ENCODE measurements around the gene SF3B2. TPM values are rescaled to one million over a fixed set of nuclear protein-coding genes. Genes with fewer than 3 reads are reported as not detected.

Gene SF3B2
- total and polyA plus RNA-seq, 2 donors (not counting 1 experiment from before 2014, with no cell fraction given), result 139 to 205 TPM

GRCh38 chr11:66115638-66116301 is 63.6 kb downstream of the SF3B2 start:
- Histone ChIP-seq H3K4me3 (ENCODE audit: control extremely low read depth in 1 of 5, extremely low read depth in 1 of 5, insufficient read depth in 1 of 5, low read depth in 2 of 5, low read length in 4 of 5) (peak overlapping the region in 4 of 5 experiments; percentile 7 to 59 (median 28)), H4K20me1 (ENCODE audit: control insufficient read depth, insufficient read depth, low read length, poor library complexity, severe bottlenecking) (peaks cover 16% of the 10 kb centered on the region), H2AFZ (ENCODE audit: insufficient read depth, low read depth, low read length, poor library complexity, severe bottlenecking) (peak overlapping the region; percentile 9), H3K36me3 (replicated peaks in 1 of 2; ENCODE audit: control extremely low read depth in 1 of 2, control insufficient read depth in 1 of 2, extremely low read depth in 1 of 2, insufficient read depth in 2 of 2, low read length in 1 of 2) (peaks cover 0 to 6% of the 10 kb centered on the region in 2 experiments), H3K79me2 (ENCODE audit: control insufficient read depth, insufficient read depth, low read length) (peaks cover 97% of the 10 kb centered on the region), H3K4me1 (ENCODE audit: control insufficient read depth in 2 of 2, insufficient read depth in 2 of 2, low read length in 2 of 2) (peaks cover 80 to 88% of the 10 kb centered on the region in 2 donors), H3K27me3 (replicated peaks in 1 of 4; ENCODE audit: control extremely low read depth in 1 of 4, control insufficient read depth in 3 of 4, insufficient read depth in 4 of 4, low read length in 3 of 4) (no peaks in the 10 kb centered on the region), H3K9me3 (ENCODE audit: control extremely low read depth in 1 of 3, control insufficient read depth in 2 of 3, insufficient read depth in 1 of 3, low read length in 2 of 3) (no peaks in the 10 kb centered on the region), H3K27ac (ENCODE audit: low read length in 2 of 2) (peak overlapping the region; percentile 39 to 75), H3K9ac (ENCODE audit: low read length) (peak overlapping the region; percentile 38), H3K4me2 (replicated peaks; ENCODE audit: low read depth, low read length, poor library complexity, severe bottlenecking) (peak overlapping the region; percentile 61)
- Mint-ChIP-seq H3K4me3 (peak overlapping the region; percentile 74), H3K9me3 (ENCODE audit: insufficient read depth) (no peaks in the 10 kb centered on the region), H3K27me3 (no peaks in the 10 kb centered on the region), H3K27ac (peak overlapping the region; percentile 81), H3K4me1 (peaks cover 84% of the 10 kb centered on the region)
- ATAC-seq (ENCODE audit: low read depth) (peak; percentile 34), DNase-seq (peak; percentile 58)
- POLR2A ChIA-PET, result interaction anchor here (0.7 to 2.5 kb wide), 10 partner anchors 11 to 63 kb away, joined by 3 to 11 read pairs (median 4); no protein-coding TSS in a partner anchor
- 16% methylated on average over 2 of the region's 8 CpGs for WGBS (ENCODE audit: insufficient coverage)
- TF ChIP-seq EZH2 (IDR thresholded peaks at IDR 0.05; ENCODE audit: borderline replicate concordance, insufficient read depth, low read depth, low read length, poor library complexity, severe bottlenecking) (no peak), CTCF (IDR thresholded peaks at IDR 0.05) (no peak)
- intact Hi-C loops (cut with micrococcal nuclease), result loop anchor here (1.0 kb wide), 1 partner anchor 11 kb away; no protein-coding TSS in a partner anchor
- CTCF ChIA-PET, result interaction anchor here (1.2 to 4.0 kb wide), 7 partner anchors 10 to 48 kb away, joined by 5 to 26 read pairs (median 12); partner anchors contain the start of gene PACS1
